AG04450 (cell line): Measurements from ENCODE around the gene EFNB3. TPM values are rescaled to one million over a fixed set of nuclear protein-coding genes. Genes with fewer than 3 reads are reported as not detected.

Experiments
- CTCF ChIA-PET: fragments of 300-600, 350-600 bp; formaldehyde crosslinking; extraction: SDS; loops from one replicate; lab custom pipeline; 2022; ENCODE audit warnings: antibody characterized with exemption, inconsistent platforms; lab: Charles Lee
- POLR2A ChIA-PET: fragments of 350-600 bp; formaldehyde crosslinking; extraction: SDS; loops from one replicate; lab custom pipeline; 2021; ENCODE audit warnings: antibody characterized with exemption, inconsistent platforms; lab: Yijun Ruan, JAX
- DNase-seq: peaks from one replicate; pipeline ENCODE4 v3.0.0-alpha.2; 2011; ENCODE audit warnings: low read depth, low spot score
- H3K27ac ChIP-seq: one replicate; pipeline ENCODE4 v1.5.1; 2012; ENCODE audit warnings: low read depth, low read length, control low read depth
- H3K27me3 ChIP-seq: one replicate; pipeline ENCODE4 v1.6.0; 2012; ENCODE audit warnings: low read length; ENCODE audit not compliant: control insufficient read depth, insufficient read depth
- H3K4me3 ChIP-seq: 2 replicates; pipeline ENCODE4 v1.5.1; 2011; ENCODE audit warnings: mild to moderate bottlenecking, low read depth, low read length, control low read depth
- H3K9me3 ChIP-seq: 2 replicates; pipeline ENCODE4 v1.5.1; 2012; ENCODE audit warnings: low read length; ENCODE audit not compliant: control insufficient read depth, insufficient read depth
- polyA plus RNA-seq: library from polyadenylated mRNA; depleted of rRNA; stranded (reverse); fragments of >200 nt; gene quantifications from 2 replicates; pipeline ENCODE4 v1.2.3, GENCODE V29; 2011
- TF ChIP-seq, protein P1 (sequence below): IDR thresholded peaks from 2 replicates; pipeline ENCODE4 v1.5.1; 2011; ENCODE audit warnings: low read depth, low read length, control low read depth, inconsistent platforms

EFNB3 gene
- polyA plus RNA-seq, 1 experiment = 7.7 TPM

DNA sequence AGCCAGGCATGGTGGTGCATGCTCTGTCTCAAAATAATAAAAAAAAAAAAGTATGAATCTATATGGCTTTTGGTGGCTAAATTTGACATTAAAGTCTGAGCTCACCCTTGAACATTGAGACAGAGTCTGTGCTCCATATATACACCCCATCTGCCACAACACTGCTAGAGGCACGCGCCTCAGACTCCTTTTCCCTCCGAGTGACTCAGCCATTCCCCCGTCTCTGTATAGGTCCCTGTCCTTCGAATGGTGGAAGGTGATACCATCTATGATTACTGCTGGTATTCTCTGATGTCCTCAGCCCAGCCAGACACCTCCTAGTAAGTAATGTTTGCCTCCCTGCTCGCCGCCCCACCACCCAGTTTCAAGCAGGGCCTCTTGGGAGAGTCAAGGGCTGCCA lies 4.5 kb upstream of the EFNB3 start:
- no peak overlapping the region for H3K27ac ChIP-seq
- no peaks in the 10 kb centered on the region; the same call in 1 of the 2 replicates for H3K9me3 ChIP-seq
- H3K4me3 ChIP-seq = no peak overlapping the region
- peaks cover 8% of the 10 kb centered on the region for H3K27me3 ChIP-seq
- no peak for DNase-seq
- ChIA-PET CTCF (interaction anchor here (0.6 to 2.5 kb wide), 4 partner anchors 13 to 289 kb away, joined by 3 to 7 read pairs (median 4); partner anchors contain the start of genes FXR2, TP53 and WRAP53), POLR2A (no interaction called here)
- TF ChIP-seq, protein P1, sequence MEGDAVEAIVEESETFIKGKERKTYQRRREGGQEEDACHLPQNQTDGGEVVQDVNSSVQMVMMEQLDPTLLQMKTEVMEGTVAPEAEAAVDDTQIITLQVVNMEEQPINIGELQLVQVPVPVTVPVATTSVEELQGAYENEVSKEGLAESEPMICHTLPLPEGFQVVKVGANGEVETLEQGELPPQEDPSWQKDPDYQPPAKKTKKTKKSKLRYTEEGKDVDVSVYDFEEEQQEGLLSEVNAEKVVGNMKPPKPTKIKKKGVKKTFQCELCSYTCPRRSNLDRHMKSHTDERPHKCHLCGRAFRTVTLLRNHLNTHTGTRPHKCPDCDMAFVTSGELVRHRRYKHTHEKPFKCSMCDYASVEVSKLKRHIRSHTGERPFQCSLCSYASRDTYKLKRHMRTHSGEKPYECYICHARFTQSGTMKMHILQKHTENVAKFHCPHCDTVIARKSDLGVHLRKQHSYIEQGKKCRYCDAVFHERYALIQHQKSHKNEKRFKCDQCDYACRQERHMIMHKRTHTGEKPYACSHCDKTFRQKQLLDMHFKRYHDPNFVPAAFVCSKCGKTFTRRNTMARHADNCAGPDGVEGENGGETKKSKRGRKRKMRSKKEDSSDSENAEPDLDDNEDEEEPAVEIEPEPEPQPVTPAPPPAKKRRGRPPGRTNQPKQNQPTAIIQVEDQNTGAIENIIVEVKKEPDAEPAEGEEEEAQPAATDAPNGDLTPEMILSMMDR = no peak

DNA sequence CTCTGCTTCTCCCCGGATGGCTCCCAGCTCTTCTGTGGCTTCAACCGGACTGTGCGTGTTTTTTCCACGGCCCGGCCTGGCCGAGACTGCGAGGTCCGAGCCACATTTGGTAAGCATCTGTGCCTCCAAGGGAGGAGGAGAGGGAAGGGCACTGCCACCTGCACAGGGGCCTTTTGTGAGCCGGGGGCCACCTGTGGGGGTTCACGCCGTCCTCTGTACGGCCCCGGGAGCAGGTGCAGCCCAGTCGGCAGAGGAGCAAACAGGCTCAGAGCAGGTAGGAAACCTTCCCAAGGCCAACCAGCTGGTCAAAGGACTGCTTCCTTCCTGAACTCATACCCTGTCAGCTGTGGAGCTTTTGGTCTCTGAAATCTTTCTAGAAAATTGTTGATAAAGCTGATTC lies 3.3 kb upstream of the EFNB3 start:
- CTCF ChIA-PET = interaction anchor here (2.5 kb wide), 1 partner anchor 14 kb away, joined by 7 read pairs; the partner anchor contains the start of genes TP53 and WRAP53
- Histone ChIP-seq H3K27me3 (peaks cover 18% of the 10 kb centered on the region), H3K4me3 (no peak overlapping the region), H3K9me3 (no peaks in the 10 kb centered on the region; the same call in 1 of the 2 replicates), H3K27ac (no peak overlapping the region)
- DNase-seq = no peak
- POLR2A ChIA-PET = no interaction called here
- TF ChIP-seq, protein P1 = no peak

DNA sequence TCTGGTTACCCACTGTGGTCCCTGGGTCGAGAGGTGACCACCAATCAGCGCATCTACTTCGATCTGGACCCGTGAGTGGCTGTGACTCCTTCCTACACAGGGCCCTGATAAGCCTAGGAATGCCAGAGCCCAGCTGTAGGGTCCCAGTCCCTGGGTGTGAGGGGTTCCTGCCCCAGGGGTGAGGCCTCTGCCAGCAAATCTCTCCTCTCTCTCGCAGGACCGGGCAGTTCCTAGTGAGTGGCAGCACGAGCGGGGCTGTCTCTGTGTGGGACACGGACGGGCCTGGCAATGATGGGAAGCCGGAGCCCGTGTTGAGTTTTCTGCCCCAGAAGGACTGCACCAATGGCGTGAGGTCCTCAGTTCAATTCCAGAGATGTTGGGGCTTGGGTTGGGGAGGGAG lies 2.2 kb upstream of the EFNB3 start:
- POLR2A ChIA-PET = interaction anchor here (0.6 kb wide), 1 partner anchor 14 kb away, joined by 5 read pairs; no protein-coding TSS in a partner anchor
- Histone ChIP-seq H3K27ac (no peak overlapping the region), H3K27me3 (peaks cover 18% of the 10 kb centered on the region), H3K4me3 (no peak overlapping the region), H3K9me3 (no peaks in the 10 kb centered on the region; the same call in 1 of the 2 replicates)
- CTCF ChIA-PET = interaction anchor here (1.3 kb wide), 1 partner anchor 15 kb away, joined by 3 read pairs; the partner anchor contains the start of gene WRAP53
- DNase-seq = no peak
- TF ChIP-seq, protein P1 = no peak

DNA sequence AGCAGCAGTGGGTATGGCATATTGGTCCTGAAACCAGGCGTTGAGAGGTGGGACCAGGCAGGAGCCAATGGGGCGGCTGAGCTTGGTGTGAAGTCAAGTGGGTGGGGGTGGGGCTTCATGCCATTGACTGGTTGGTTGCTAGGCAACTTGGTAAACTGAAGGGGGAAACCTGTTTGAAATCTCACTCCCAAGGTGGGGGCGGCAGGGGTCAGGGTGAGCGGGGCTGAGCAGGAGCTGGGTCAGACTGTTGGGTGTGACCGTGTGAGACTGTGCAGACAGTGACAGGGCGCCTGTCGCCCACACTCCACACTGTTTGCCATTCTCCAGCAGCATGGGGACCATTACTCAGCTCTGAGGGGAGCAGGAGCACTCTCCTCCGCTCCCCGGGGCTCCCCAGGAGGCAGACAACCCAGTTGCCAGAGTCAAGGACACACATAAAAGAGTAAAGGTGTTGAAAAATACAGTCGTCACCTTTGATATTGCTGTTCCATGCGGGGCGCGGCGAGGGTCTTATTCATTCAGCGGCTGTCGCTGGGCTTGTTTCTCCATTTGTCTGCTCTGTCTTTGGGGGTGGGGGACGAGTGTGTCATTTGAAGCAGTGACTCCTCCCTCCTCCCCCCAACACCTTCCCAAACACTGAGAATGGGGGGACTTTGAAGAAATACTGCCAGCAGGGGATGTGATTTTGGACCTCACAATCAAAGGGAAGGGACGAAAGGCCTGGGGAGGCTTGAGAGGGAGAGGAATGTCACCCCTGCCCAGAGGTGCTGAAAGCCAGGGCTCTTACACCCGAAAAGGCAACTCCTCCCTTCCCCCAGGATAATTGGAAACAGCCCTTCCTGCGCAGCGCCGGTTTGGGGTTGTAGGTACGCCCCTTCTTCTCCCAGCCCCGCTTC lies 1.2 kb upstream of the EFNB3 start:
- TF ChIP-seq, protein P1 = no peak
- DNase-seq = no peak
- Histone ChIP-seq H3K9me3 (no peaks in the 10 kb centered on the region; the same call in 1 of the 2 replicates), H3K4me3 (peak overlapping the region; percentile 57; the same call in 1 of the 2 replicates), H3K27me3 (peaks cover 18% of the 10 kb centered on the region), H3K27ac (no peak overlapping the region)
- ChIA-PET CTCF (interaction anchor here (0.8 to 1.3 kb wide), 2 partner anchors 16 kb away, joined by 3 read pairs; partner anchors contain the start of gene WRAP53), POLR2A (interaction anchor here (1.5 kb wide), 1 partner anchor 13 kb away, joined by 10 read pairs; the partner anchor contains the start of gene DNAH2)
